SK-N-SH (cell line): Measurements from ENCODE around the gene MICAL1. TPM values are rescaled to one million over a fixed set of nuclear protein-coding genes. Genes with fewer than 3 reads are reported as not detected.

Experiments
- CTCF ChIA-PET: fragments of 300-600, 350-600 bp; formaldehyde crosslinking; extraction: SDS; loops from one replicate; lab custom pipeline; 2021; lab: Yijun Ruan, JAX
- POLR2A ChIA-PET: fragments of 350-600 bp; sonication (Branson Sonifier 250); formaldehyde crosslinking; extraction: SDS; loops from one replicate; lab custom pipeline; 2020; ENCODE audit warnings: antibody characterized with exemption, inconsistent platforms; lab: Yijun Ruan, JAX
- DNase-seq: peaks from one replicate; pipeline ENCODE4 v3.0.0; 2012
- H2AFZ ChIP-seq: fragments of 200-600 bp; sonication (generic); 2 replicates; pipeline ENCODE4 v1.8.1; 2016; ENCODE audit warnings: antibody characterized with exemption, mild to moderate bottlenecking, low read depth
- H3F3A ChIP-seq: fragments of 200-600 bp; sonication (generic); replicated peaks from 2 replicates; pipeline ENCODE3; 2016; ENCODE audit warnings: antibody characterized with exemption, mild to moderate bottlenecking; ENCODE audit not compliant: insufficient read depth
- H3K27ac ChIP-seq, 2 experiments: fragments of 200-500 bp in 1 of 2; fragments of 200-600 bp in 1 of 2; sonication (Bioruptor generic) in 1 of 2; sonication (generic), shearing (Covaris generic) in 1 of 2; 2 replicates each; pipeline versions ENCODE4 v1.5.1 to v1.6.1; 2014 to 2016; ENCODE audit warnings: low read depth in 2 of 2, inconsistent platforms in 1 of 2, low read length in 1 of 2, mild to moderate bottlenecking in 1 of 2, mixed read lengths in 1 of 2
- H3K27me3 ChIP-seq: fragments of 200-600 bp; sonication (generic), shearing (Covaris generic); 2 replicates; pipeline ENCODE4 v1.6.1; 2016; ENCODE audit warnings: mixed run types; ENCODE audit not compliant: insufficient read depth
- H3K36me3 ChIP-seq, 2 experiments: fragments of 200-500 bp in 1 of 2; fragments of 200-600 bp in 1 of 2; sonication (Bioruptor generic) in 1 of 2; sonication (generic) in 1 of 2; replicated peaks in 1 of 2; 2 replicates each; pipeline versions ENCODE3 to v1.5.1; 2014 to 2016; ENCODE audit warnings: low read length in 1 of 2, mild to moderate bottlenecking in 1 of 2; ENCODE audit not compliant: insufficient read depth in 2 of 2, control insufficient read depth in 1 of 2
- H3K4me1 ChIP-seq, 2 experiments: fragments of 200-500 bp in 1 of 2; fragments of 200-600 bp in 1 of 2; sonication (Bioruptor generic) in 1 of 2; sonication (generic), shearing (Covaris generic) in 1 of 2; 2 replicates each; pipeline versions ENCODE4 v1.5.1 to v1.6.1; 2014 to 2016; ENCODE audit warnings: low read depth in 1 of 2, low read length in 1 of 2, mixed run types in 1 of 2; ENCODE audit not compliant: insufficient read depth in 2 of 2, control insufficient read depth in 1 of 2
- H3K4me2 ChIP-seq: fragments of 200-600 bp; sonication (generic), shearing (Covaris generic); 2 replicates; pipeline ENCODE4 v1.6.1; 2017; ENCODE audit warnings: mixed run types
- H3K4me3 ChIP-seq, 2 experiments: fragments of 200-500 bp in 1 of 2; fragments of 200-600 bp in 1 of 2; sonication (Bioruptor generic) in 1 of 2; sonication (generic), shearing (Covaris generic) in 1 of 2; 2 replicates each; pipeline versions ENCODE4 v1.5.1 to v1.8.1; 2014 to 2016; ENCODE audit warnings: low read depth in 2 of 2, inconsistent platforms in 1 of 2, low read length in 1 of 2, mild to moderate bottlenecking in 1 of 2, mixed read lengths in 1 of 2, moderate library complexity in 1 of 2
- H3K79me2 ChIP-seq: fragments of 200-600 bp; sonication (generic); 2 replicates; pipeline ENCODE4 v1.8.1; 2017; ENCODE audit warnings: mild to moderate bottlenecking; ENCODE audit not compliant: insufficient read depth
- H3K9ac ChIP-seq: fragments of 200-600 bp; sonication (generic); 2 replicates; pipeline ENCODE4 v1.6.1; 2017; ENCODE audit warnings: mixed run types
- H3K9me2 ChIP-seq: fragments of 200-600 bp; sonication (generic); 2 replicates; pipeline ENCODE4 v1.6.1; 2017; ENCODE audit warnings: mixed run types
- H3K9me3 ChIP-seq: fragments of 200-600 bp; sonication (generic); 2 replicates; pipeline ENCODE4 v1.6.1; 2017; ENCODE audit warnings: mixed run types, mild to moderate bottlenecking, moderate library complexity
- H4K20me1 ChIP-seq: fragments of 200-600 bp; sonication (generic); 2 replicates; pipeline ENCODE4 v1.6.1; 2017; ENCODE audit warnings: mild to moderate bottlenecking, mixed run types; ENCODE audit not compliant: insufficient read depth
- CHD2 ChIP-seq: fragments of 150-350 bp; IDR thresholded peaks from 2 replicates; pipeline ENCODE4 v1.6.1; 2018; ENCODE audit warnings: low read length; ENCODE audit not compliant: partially characterized antibody
- CTCF ChIP-seq: fragments of 200-600 bp; sonication (generic); IDR thresholded peaks from 2 replicates; pipeline ENCODE4 v1.6.1; 2017; ENCODE audit warnings: antibody characterized with exemption, mild to moderate bottlenecking, moderate library complexity
- ELF1 ChIP-seq: IDR thresholded peaks from 2 replicates; pipeline ENCODE4 v1.4.0; 2012
- FOXJ3 ChIP-seq: sonication (generic); formaldehyde crosslinking; IDR thresholded peaks from 2 replicates; pipeline ENCODE4 v1.5.1; 2020; ENCODE audit warnings: mild to moderate bottlenecking, missing genetic modification reagents
- FOXM1 ChIP-seq: IDR thresholded peaks from 2 replicates; pipeline ENCODE4 v1.4.0; 2012; ENCODE audit warnings: low read depth, mild to moderate bottlenecking
- GATA2 ChIP-seq: sonication (generic); formaldehyde crosslinking; IDR thresholded peaks from 2 replicates; pipeline ENCODE4 v1.5.0; 2020; ENCODE audit warnings: mild to moderate bottlenecking, missing genetic modification reagents
- PBX3 ChIP-seq: IDR thresholded peaks from 2 replicates; pipeline ENCODE4; 2012
- REST ChIP-seq: IDR thresholded peaks from 2 replicates; pipeline ENCODE4 v1.6.1; 2012; ENCODE audit warnings: mild to moderate bottlenecking, low read depth, low read length, moderate library complexity
- TAF1 ChIP-seq: IDR thresholded peaks from 2 replicates; pipeline ENCODE4 v1.6.1; 2012; ENCODE audit warnings: low read depth, mild to moderate bottlenecking, low read length, moderate library complexity, borderline replicate concordance
- TCF12 ChIP-seq: IDR thresholded peaks from 2 replicates; pipeline ENCODE4 v1.4.0; 2012
- USF1 ChIP-seq: IDR thresholded peaks from 2 replicates; pipeline ENCODE4 v1.4.0; 2012; ENCODE audit warnings: low read depth, borderline replicate concordance
- WGBS: methylation state at CpG from one replicate; pipeline ENCODE4 v1.1.6; 2017; ENCODE audit warnings: low lambda C conversion rate; 5-methylcytosine and 5-hydroxymethylcytosine counted together
- polyA plus RNA-seq, 3 experiments: library from polyadenylated mRNA; depleted of rRNA; stranded (reverse); fragments of >200 nt; gene quantifications; 2 replicates each; pipeline ENCODE4 v1.2.3, GENCODE V29; 2012

The MICAL1 gene
- polyA plus RNA-seq, 1 of the 3 experiments (the other 2 are of a cell fraction), result 45.6 TPM

- TF ChIP-seq TCF12 (no peak), CHD2 (no peak), CTCF (no peak)
Measured at GRCh38 chr6:109453594-109454495, 1.7 kb downstream of the MICAL1 start (continued).

- peaks cover 8% of the 10 kb centered on the region for H3F3A ChIP-seq
- no peak for DNase-seq
- POLR2A ChIA-PET, result interaction anchor here (4.6 kb wide), 1 partner anchor 11 kb away, joined by 43 read pairs; the partner anchor contains the start of genes PPIL6 and SMPD2
- H3K4me3 ChIP-seq, result no peak overlapping the region
- 57% methylated on average over 1 of the region's 2 CpGs for WGBS
- H3K9me3 ChIP-seq, result no peaks in the 10 kb centered on the region
- H3K79me2 ChIP-seq, result peaks cover 31% of the 10 kb centered on the region; the same call in 1 of the 2 replicates
- H3K36me3 ChIP-seq, result peaks cover 10 to 20% of the 10 kb centered on the region in 2 experiments
- no peak overlapping the region for H2AFZ ChIP-seq
- H3K9ac ChIP-seq, result no peak overlapping the region
- CTCF ChIA-PET, result interaction anchor here (0.7 to 5.9 kb wide), 3 partner anchors 11 to 33 kb away, joined by 3 to 47 read pairs (median 3); partner anchors contain the start of genes PPIL6 and SMPD2
- H3K4me2 ChIP-seq, result no peak overlapping the region
- no peaks in the 10 kb centered on the region for H4K20me1 ChIP-seq
- no peaks in the 10 kb centered on the region for H3K9me2 ChIP-seq
- H3K27ac ChIP-seq, result no peak overlapping the region
- H3K4me1 ChIP-seq, result peaks cover 0 to 25% of the 10 kb centered on the region in 2 experiments; a peak in 3 of 4 replicates
- H3K27me3 ChIP-seq, result no peaks in the 10 kb centered on the region
- TF ChIP-seq GATA2 (CRISPR knock-in tag) (no peak), FOXJ3 (CRISPR knock-in tag) (no peak), CHD2 (no peak), TAF1 (no peak), TCF12 (no peak), ELF1 (no peak), FOXM1 (no peak), REST (no peak), PBX3 (no peak), USF1 (no peak), CTCF (no peak)
- TF ChIP-seq, all 33 proteins: peak for 0
Measured at GRCh38 chr6:109453156-109453555, 2.4 kb downstream of the MICAL1 start.
